SK-N-SH (cell line): ENCODE results near the gene SH2D4B. TPM values are rescaled to one million over a fixed set of nuclear protein-coding genes. Genes with fewer than 3 reads are reported as not detected.
A peak's percentile ranks its signal among the peaks of the same experiment; 100 is the strongest.

ENCODE experiments used
- CTCF ChIA-PET: fragments of 300-600, 350-600 bp; formaldehyde crosslinking; extraction: SDS; loops from one replicate; lab custom pipeline; 2021; lab: Yijun Ruan, JAX
- POLR2A ChIA-PET: fragments of 350-600 bp; sonication (Branson Sonifier 250); formaldehyde crosslinking; extraction: SDS; loops from one replicate; lab custom pipeline; 2020; ENCODE audit warnings: antibody characterized with exemption, inconsistent platforms; lab: Yijun Ruan, JAX
- DNase-seq: peaks from one replicate; pipeline ENCODE4 v3.0.0; 2012
- H2AFZ ChIP-seq: fragments of 200-600 bp; sonication (generic); 2 replicates; pipeline ENCODE4 v1.8.1; 2016; ENCODE audit warnings: antibody characterized with exemption, mild to moderate bottlenecking, low read depth
- H3F3A ChIP-seq: fragments of 200-600 bp; sonication (generic); replicated peaks from 2 replicates; pipeline ENCODE3; 2016; ENCODE audit warnings: antibody characterized with exemption, mild to moderate bottlenecking; ENCODE audit not compliant: insufficient read depth
- H3K27ac ChIP-seq, 2 experiments: fragments of 200-500 bp in 1 of 2; fragments of 200-600 bp in 1 of 2; sonication (Bioruptor generic) in 1 of 2; sonication (generic), shearing (Covaris generic) in 1 of 2; 2 replicates each; pipeline versions ENCODE4 v1.5.1 to v1.6.1; 2014 to 2016; ENCODE audit warnings: low read depth in 2 of 2, inconsistent platforms in 1 of 2, low read length in 1 of 2, mild to moderate bottlenecking in 1 of 2, mixed read lengths in 1 of 2
- H3K27me3 ChIP-seq: fragments of 200-600 bp; sonication (generic), shearing (Covaris generic); 2 replicates; pipeline ENCODE4 v1.6.1; 2016; ENCODE audit warnings: mixed run types; ENCODE audit not compliant: insufficient read depth
- H3K36me3 ChIP-seq, 2 experiments: fragments of 200-500 bp in 1 of 2; fragments of 200-600 bp in 1 of 2; sonication (Bioruptor generic) in 1 of 2; sonication (generic) in 1 of 2; replicated peaks in 1 of 2; 2 replicates each; pipeline versions ENCODE3 to v1.5.1; 2014 to 2016; ENCODE audit warnings: low read length in 1 of 2, mild to moderate bottlenecking in 1 of 2; ENCODE audit not compliant: insufficient read depth in 2 of 2, control insufficient read depth in 1 of 2
- H3K4me1 ChIP-seq, 2 experiments: fragments of 200-500 bp in 1 of 2; fragments of 200-600 bp in 1 of 2; sonication (Bioruptor generic) in 1 of 2; sonication (generic), shearing (Covaris generic) in 1 of 2; 2 replicates each; pipeline versions ENCODE4 v1.5.1 to v1.6.1; 2014 to 2016; ENCODE audit warnings: low read depth in 1 of 2, low read length in 1 of 2, mixed run types in 1 of 2; ENCODE audit not compliant: insufficient read depth in 2 of 2, control insufficient read depth in 1 of 2
- H3K4me2 ChIP-seq: fragments of 200-600 bp; sonication (generic), shearing (Covaris generic); 2 replicates; pipeline ENCODE4 v1.6.1; 2017; ENCODE audit warnings: mixed run types
- H3K4me3 ChIP-seq, 2 experiments: fragments of 200-500 bp in 1 of 2; fragments of 200-600 bp in 1 of 2; sonication (Bioruptor generic) in 1 of 2; sonication (generic), shearing (Covaris generic) in 1 of 2; 2 replicates each; pipeline versions ENCODE4 v1.5.1 to v1.8.1; 2014 to 2016; ENCODE audit warnings: low read depth in 2 of 2, inconsistent platforms in 1 of 2, low read length in 1 of 2, mild to moderate bottlenecking in 1 of 2, mixed read lengths in 1 of 2, moderate library complexity in 1 of 2
- H3K79me2 ChIP-seq: fragments of 200-600 bp; sonication (generic); 2 replicates; pipeline ENCODE4 v1.8.1; 2017; ENCODE audit warnings: mild to moderate bottlenecking; ENCODE audit not compliant: insufficient read depth
- H3K9ac ChIP-seq: fragments of 200-600 bp; sonication (generic); 2 replicates; pipeline ENCODE4 v1.6.1; 2017; ENCODE audit warnings: mixed run types
- H3K9me2 ChIP-seq: fragments of 200-600 bp; sonication (generic); 2 replicates; pipeline ENCODE4 v1.6.1; 2017; ENCODE audit warnings: mixed run types
- H3K9me3 ChIP-seq: fragments of 200-600 bp; sonication (generic); 2 replicates; pipeline ENCODE4 v1.6.1; 2017; ENCODE audit warnings: mixed run types, mild to moderate bottlenecking, moderate library complexity
- H4K20me1 ChIP-seq: fragments of 200-600 bp; sonication (generic); 2 replicates; pipeline ENCODE4 v1.6.1; 2017; ENCODE audit warnings: mild to moderate bottlenecking, mixed run types; ENCODE audit not compliant: insufficient read depth
- EP300 ChIP-seq, 2 experiments: IDR thresholded peaks; 2 replicates each; pipeline versions ENCODE4 v1.4.0 to v1.6.1; 2012; ENCODE audit warnings: borderline replicate concordance in 1 of 2, low read depth in 1 of 2, low read length in 1 of 2
- GABPA ChIP-seq: IDR thresholded peaks from 2 replicates; pipeline ENCODE4 v1.4.0; 2012; ENCODE audit warnings: low read depth, mild to moderate bottlenecking
- JUND ChIP-seq: IDR thresholded peaks from 2 replicates; pipeline ENCODE4 v1.4.0; 2012
- MXI1 ChIP-seq: IDR thresholded peaks from 2 replicates; pipeline ENCODE4 v1.6.1; 2012; ENCODE audit warnings: mild to moderate bottlenecking, low read depth, low read length, improper control_type of control experiment
- NRF1 ChIP-seq: IDR thresholded peaks from 2 replicates; pipeline ENCODE4 v1.6.1; 2012; ENCODE audit warnings: low read depth, mild to moderate bottlenecking, low read length
- RAD21 ChIP-seq: IDR thresholded peaks from 2 replicates; pipeline ENCODE4 v1.6.1; 2012; ENCODE audit warnings: mild to moderate bottlenecking, low read length
- RCOR1 ChIP-seq: fragments of 150-350 bp; IDR thresholded peaks from 2 replicates; pipeline ENCODE4 v1.6.1; 2017; ENCODE audit warnings: antibody characterized with exemption, low read length
- TCF12 ChIP-seq: IDR thresholded peaks from 2 replicates; pipeline ENCODE4 v1.4.0; 2012
- USF1 ChIP-seq: IDR thresholded peaks from 2 replicates; pipeline ENCODE4 v1.4.0; 2012; ENCODE audit warnings: low read depth, borderline replicate concordance
- ZBTB33 ChIP-seq: IDR thresholded peaks from 2 replicates; pipeline ENCODE4 v1.4.0; 2012; ENCODE audit warnings: low read depth, borderline replicate concordance
- WGBS: methylation state at CpG from one replicate; pipeline ENCODE4 v1.1.6; 2017; ENCODE audit warnings: low lambda C conversion rate; 5-methylcytosine and 5-hydroxymethylcytosine counted together
- polyA plus RNA-seq, 3 experiments: library from polyadenylated mRNA; depleted of rRNA; stranded (reverse); fragments of >200 nt; gene quantifications; 2 replicates each; pipeline ENCODE4 v1.2.3, GENCODE V29; 2012
- TF ChIP-seq, protein P1 (sequence below): fragments of 200-600 bp; sonication (generic); IDR thresholded peaks from 2 replicates; pipeline ENCODE4 v1.6.1; 2017; ENCODE audit warnings: antibody characterized with exemption, mild to moderate bottlenecking, moderate library complexity
- TF ChIP-seq, protein P2 (sequence below): IDR thresholded peaks from 2 replicates; pipeline ENCODE4 v1.6.1; 2012; ENCODE audit warnings: mild to moderate bottlenecking, low read depth, low read length, moderate library complexity

Gene SH2D4B
- polyA plus RNA-seq, 1 of the 3 experiments (the other 2 are of a cell fraction) = not detected

GRCh38 chr10:80504158-80504811, 33.4 kb upstream of the SH2D4B start:
- CTCF ChIA-PET = interaction anchor here (0.6 to 21.2 kb wide), 16 partner anchors 11 to 420 kb away, joined by 3 to 602 read pairs (median 16); partner anchors contain the start of gene TSPAN14
- H3K9me2 ChIP-seq = no peaks in the 10 kb centered on the region
- TF ChIP-seq ZBTB33 (no peak), RAD21 (peak; percentile 15; the same call in 1 of the 2 replicates), TCF12 (no peak), GABPA (no peak), JUND (no peak)
- TF ChIP-seq, protein P1, sequence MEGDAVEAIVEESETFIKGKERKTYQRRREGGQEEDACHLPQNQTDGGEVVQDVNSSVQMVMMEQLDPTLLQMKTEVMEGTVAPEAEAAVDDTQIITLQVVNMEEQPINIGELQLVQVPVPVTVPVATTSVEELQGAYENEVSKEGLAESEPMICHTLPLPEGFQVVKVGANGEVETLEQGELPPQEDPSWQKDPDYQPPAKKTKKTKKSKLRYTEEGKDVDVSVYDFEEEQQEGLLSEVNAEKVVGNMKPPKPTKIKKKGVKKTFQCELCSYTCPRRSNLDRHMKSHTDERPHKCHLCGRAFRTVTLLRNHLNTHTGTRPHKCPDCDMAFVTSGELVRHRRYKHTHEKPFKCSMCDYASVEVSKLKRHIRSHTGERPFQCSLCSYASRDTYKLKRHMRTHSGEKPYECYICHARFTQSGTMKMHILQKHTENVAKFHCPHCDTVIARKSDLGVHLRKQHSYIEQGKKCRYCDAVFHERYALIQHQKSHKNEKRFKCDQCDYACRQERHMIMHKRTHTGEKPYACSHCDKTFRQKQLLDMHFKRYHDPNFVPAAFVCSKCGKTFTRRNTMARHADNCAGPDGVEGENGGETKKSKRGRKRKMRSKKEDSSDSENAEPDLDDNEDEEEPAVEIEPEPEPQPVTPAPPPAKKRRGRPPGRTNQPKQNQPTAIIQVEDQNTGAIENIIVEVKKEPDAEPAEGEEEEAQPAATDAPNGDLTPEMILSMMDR = no peak
- H3K27ac ChIP-seq = peak overlapping the region in 1 of 2 experiments; percentile 92; a peak in 2 of 4 replicates
- 92% methylated on average over 7 of the region's 7 CpGs for WGBS
- no peak overlapping the region for H3K4me3 ChIP-seq
- no peaks in the 10 kb centered on the region for H3K27me3 ChIP-seq
- POLR2A ChIA-PET = interaction anchor here (1.8 kb wide), 1 partner anchor 96 kb away, joined by 6 read pairs; the partner anchor contains the start of gene PRXL2A
- no peak overlapping the region for H3K9ac ChIP-seq
- H3K79me2 ChIP-seq = peaks cover 81% of the 10 kb centered on the region
- peaks cover 0 to 4% of the 10 kb centered on the region in 2 experiments for H3K36me3 ChIP-seq
- DNase-seq = peak; percentile 75
- no peak overlapping the region for H3K4me2 ChIP-seq
- H3K9me3 ChIP-seq = no peaks in the 10 kb centered on the region
- H3K4me1 ChIP-seq = peaks cover 21 to 69% of the 10 kb centered on the region in 2 experiments; a peak in 3 of 4 replicates
- no peaks in the 10 kb centered on the region; the same call in 1 of the 2 replicates for H4K20me1 ChIP-seq
- no peak overlapping the region for H2AFZ ChIP-seq
- peaks cover 40% of the 10 kb centered on the region for H3F3A ChIP-seq

GRCh38 chr10:80504897-80505465, 32.7 kb upstream of the SH2D4B start:
- Histone ChIP-seq H3K27me3 (no peaks in the 10 kb centered on the region), H3K4me2 (peak overlapping the region; percentile 43; the same call in 1 of the 2 replicates), H3K4me3 (0 out of 4 replicates have a peak overlapping the region, but pooled peaks of 1 of the 2 experiments have one; percentile 27), H2AFZ (no peak overlapping the region), H3K79me2 (peaks cover 77% of the 10 kb centered on the region), H3K4me1 (peaks cover 18 to 67% of the 10 kb centered on the region in 2 experiments; a peak in 3 of 4 replicates), H3K9me3 (no peaks in the 10 kb centered on the region), H3K9me2 (no peaks in the 10 kb centered on the region), H3K27ac (peak overlapping the region in 1 of 2 experiments; percentile 92; a peak in 2 of 4 replicates), H3K9ac (peak overlapping the region; percentile 59), H3K36me3 (peaks cover 0 to 4% of the 10 kb centered on the region in 2 experiments), H3F3A (peaks cover 38% of the 10 kb centered on the region), H4K20me1 (no peaks in the 10 kb centered on the region; the same call in 1 of the 2 replicates)
- 83% methylated on average over 3 of the region's 5 CpGs for WGBS
- CTCF ChIA-PET = interaction anchor here (0.6 to 21.2 kb wide), 48 partner anchors 8 to 1104 kb away, joined by 3 to 602 read pairs (median 6); partner anchors contain the start of genes PRXL2A and TSPAN14
- POLR2A ChIA-PET = interaction anchor here (1.2 to 1.7 kb wide), 2 partner anchors 61 to 122 kb away, joined by 4 to 9 read pairs; no protein-coding TSS in a partner anchor
- no peak for DNase-seq
- TF ChIP-seq EP300 (IDR thresholded peaks at IDR 0.05; ENCODE audit: borderline replicate concordance in 1 of 2, low read depth in 1 of 2, low read length in 1 of 2) = no peak
- TF ChIP-seq MXI1 = no peak
- TF ChIP-seq RCOR1 = no peak
- no peak for TF ChIP-seq NRF1
- no peak for TF ChIP-seq ZBTB33
- no peak for TF ChIP-seq JUND
- no peak for TF ChIP-seq RAD21
- no peak for TF ChIP-seq USF1
- TF ChIP-seq, protein P2, sequence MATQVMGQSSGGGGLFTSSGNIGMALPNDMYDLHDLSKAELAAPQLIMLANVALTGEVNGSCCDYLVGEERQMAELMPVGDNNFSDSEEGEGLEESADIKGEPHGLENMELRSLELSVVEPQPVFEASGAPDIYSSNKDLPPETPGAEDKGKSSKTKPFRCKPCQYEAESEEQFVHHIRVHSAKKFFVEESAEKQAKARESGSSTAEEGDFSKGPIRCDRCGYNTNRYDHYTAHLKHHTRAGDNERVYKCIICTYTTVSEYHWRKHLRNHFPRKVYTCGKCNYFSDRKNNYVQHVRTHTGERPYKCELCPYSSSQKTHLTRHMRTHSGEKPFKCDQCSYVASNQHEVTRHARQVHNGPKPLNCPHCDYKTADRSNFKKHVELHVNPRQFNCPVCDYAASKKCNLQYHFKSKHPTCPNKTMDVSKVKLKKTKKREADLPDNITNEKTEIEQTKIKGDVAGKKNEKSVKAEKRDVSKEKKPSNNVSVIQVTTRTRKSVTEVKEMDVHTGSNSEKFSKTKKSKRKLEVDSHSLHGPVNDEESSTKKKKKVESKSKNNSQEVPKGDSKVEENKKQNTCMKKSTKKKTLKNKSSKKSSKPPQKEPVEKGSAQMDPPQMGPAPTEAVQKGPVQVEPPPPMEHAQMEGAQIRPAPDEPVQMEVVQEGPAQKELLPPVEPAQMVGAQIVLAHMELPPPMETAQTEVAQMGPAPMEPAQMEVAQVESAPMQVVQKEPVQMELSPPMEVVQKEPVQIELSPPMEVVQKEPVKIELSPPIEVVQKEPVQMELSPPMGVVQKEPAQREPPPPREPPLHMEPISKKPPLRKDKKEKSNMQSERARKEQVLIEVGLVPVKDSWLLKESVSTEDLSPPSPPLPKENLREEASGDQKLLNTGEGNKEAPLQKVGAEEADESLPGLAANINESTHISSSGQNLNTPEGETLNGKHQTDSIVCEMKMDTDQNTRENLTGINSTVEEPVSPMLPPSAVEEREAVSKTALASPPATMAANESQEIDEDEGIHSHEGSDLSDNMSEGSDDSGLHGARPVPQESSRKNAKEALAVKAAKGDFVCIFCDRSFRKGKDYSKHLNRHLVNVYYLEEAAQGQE = no peak
- no peak for TF ChIP-seq TCF12
